Hair follicular keratinocyte (primary cell): ENCODE measurements around the gene RNU6-7. TPM values are rescaled to one million over a fixed set of nuclear protein-coding genes. Genes with fewer than 3 reads are reported as not detected.

Experiments
- total RNA-seq: library from RNA; depleted of rRNA; stranded (reverse); fragments of >200 nt; gene quantifications from 2 replicates; pipeline ENCODE4 v1.2.3, GENCODE V29; 2015

The RNU6-7 gene
- not detected in 2 replicates for total RNA-seq

GRCh38 chr14:32201816-32202490, at the start of gene RNU6-7:
Gene RNU6-7, plus strand, starts transcription at chr14:32202045.

GRCh38 chr14:32202998-32203882, 1.4 kb downstream of the RNU6-7 start, which contains the start of gene RNU6-8:
Gene RNU6-8, minus strand, starts transcription at chr14:32203269.

Other genes starting within 250 kb of the RNU6-7 start
- 37.3 and 61.1 TPM in 2 replicates for gene ARHGAP5, start 124.7 kb upstream of the RNU6-7 start, total RNA-seq
- gene RNU6-8, start 1.2 kb downstream of the RNU6-7 start, total RNA-seq, result not detected in 2 replicates
- 1.3 and 2.5 TPM in 2 replicates for gene AKAP6, start 127.3 kb downstream of the RNU6-7 start, total RNA-seq